GM12872 (cell line): ENCODE results near the gene AGBL4.

Source experiments
- TF ChIP-seq, protein P1 (sequence below): IDR thresholded peaks from 3 replicates; pipeline ENCODE4 v1.5.1; 2011; ENCODE audit warnings: low read depth, mild to moderate bottlenecking, low read length, moderate library complexity; ENCODE audit not compliant: insufficient read depth

Gene AGBL4

DNA sequence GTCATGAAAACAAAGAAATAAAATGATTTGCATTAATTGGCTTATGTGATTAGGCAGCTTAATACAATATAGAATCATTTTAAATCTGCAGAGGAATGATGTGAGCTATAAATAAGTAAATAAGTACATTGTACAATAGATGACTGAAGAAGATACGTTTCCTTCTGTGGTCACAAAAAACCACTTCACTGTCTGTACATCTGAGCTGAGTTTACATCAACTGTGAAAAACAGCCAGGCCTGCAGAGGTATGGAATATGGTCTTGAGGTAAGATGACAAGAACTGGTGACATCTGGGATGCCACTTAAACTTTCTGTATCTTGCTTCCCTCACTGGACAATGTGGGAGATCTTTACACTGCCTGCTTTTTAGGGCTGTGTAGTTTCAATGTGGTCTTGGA, 1117.0 kb downstream of the AGBL4 start:
- TF ChIP-seq, protein P1, sequence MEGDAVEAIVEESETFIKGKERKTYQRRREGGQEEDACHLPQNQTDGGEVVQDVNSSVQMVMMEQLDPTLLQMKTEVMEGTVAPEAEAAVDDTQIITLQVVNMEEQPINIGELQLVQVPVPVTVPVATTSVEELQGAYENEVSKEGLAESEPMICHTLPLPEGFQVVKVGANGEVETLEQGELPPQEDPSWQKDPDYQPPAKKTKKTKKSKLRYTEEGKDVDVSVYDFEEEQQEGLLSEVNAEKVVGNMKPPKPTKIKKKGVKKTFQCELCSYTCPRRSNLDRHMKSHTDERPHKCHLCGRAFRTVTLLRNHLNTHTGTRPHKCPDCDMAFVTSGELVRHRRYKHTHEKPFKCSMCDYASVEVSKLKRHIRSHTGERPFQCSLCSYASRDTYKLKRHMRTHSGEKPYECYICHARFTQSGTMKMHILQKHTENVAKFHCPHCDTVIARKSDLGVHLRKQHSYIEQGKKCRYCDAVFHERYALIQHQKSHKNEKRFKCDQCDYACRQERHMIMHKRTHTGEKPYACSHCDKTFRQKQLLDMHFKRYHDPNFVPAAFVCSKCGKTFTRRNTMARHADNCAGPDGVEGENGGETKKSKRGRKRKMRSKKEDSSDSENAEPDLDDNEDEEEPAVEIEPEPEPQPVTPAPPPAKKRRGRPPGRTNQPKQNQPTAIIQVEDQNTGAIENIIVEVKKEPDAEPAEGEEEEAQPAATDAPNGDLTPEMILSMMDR: no peak

DNA sequence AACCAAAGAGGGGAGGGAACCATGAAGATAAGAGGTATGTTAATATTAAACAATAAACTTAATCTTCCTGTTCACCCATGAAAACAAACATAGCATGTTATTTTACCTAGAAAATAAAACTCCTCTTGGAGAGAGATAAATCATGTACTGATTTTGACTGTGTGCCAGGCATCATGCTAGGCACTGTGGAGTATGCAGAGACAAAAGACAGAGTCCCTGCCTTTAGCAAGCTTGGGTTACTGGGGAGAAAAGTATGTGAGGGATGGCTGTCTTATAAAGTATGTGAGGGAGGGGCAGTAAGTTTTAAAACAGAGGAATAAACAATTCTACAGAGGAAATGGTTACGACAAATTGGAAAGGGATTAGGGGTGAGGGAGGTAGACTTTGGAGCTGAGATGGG, 1117.6 kb downstream of the AGBL4 start:
- TF ChIP-seq, protein P1: no peak

DNA sequence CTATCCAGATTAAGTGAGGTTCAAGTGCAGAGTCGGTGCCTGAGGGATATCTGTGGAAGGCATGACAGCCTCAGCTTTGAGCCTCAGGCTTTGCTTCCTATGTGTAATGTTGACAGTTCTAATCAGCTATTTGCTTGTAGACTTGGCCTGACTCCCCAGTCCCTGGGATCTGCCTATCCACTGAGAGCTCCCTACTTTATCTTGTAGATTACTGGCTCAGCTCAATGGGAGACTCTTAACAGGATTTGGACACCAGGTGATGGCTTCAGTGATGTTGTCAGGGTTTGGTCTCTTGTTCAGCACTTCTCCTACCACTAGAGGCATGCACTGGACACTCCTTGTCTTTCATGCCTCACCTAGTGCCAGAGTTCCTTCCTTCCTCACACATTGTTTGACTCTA, 1120.5 kb downstream of the AGBL4 start:
- TF ChIP-seq, protein P1: no peak

DNA sequence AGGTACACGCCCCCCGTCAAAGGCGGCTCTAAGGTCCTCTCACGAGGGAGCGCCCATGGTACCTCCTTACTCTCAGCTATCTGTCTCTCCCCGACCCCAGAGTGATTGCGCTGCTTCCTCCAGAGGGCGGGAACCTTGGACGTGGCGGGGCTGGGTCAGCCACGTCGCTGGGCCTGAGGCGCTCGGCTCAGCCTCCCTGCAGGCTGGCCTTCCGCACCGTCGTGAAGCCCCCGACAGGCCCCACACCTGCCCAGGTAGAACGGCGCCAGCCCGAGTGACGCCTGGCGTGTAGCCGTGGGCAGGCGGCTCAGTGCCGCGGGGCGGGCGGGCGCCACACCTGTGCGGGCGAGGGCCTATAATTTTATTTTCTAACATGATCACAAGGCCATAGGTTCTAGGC, 1124.9 kb downstream of the AGBL4 start:
- TF ChIP-seq, protein P1: no peak

DNA sequence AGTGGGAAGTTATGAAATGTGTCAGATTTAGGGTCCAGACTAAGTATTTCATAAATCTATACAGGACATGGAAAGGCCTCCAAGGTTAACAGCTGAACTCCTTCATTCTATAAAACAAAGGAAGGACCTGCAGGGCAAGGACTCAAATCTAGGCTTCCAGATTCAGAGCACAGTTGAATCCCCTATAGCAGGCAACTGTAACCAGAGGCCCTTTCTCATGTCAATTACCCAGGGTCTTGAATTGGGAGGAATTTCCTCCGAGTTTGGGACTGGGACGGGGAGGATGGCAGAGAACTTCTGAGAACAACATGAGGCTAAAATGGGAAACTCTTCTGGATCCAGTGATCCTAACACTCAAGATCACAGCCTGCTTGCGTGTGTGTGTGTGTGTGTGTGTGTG, 1134.1 kb downstream of the AGBL4 start:
- TF ChIP-seq, protein P1: no peak

DNA sequence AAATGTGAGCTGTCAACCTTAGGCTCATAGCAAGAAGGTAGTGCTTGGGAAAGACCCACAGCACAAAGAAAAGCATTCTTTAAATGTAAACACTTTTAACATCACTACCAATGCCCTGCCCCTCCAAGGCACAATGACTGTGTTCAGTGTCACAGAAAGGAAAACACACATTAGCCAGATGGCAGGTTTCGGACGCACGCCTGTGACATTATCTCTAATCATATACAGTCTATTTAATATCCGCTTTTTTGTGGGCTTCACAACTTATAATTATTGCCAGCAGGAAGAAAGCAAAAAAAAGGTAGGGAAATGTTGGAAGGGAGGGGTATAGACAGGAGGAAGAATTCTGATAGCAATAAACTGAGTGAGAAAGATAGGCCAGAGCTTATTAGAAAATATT, 1134.7 kb downstream of the AGBL4 start:
- TF ChIP-seq, protein P1: no peak

DNA sequence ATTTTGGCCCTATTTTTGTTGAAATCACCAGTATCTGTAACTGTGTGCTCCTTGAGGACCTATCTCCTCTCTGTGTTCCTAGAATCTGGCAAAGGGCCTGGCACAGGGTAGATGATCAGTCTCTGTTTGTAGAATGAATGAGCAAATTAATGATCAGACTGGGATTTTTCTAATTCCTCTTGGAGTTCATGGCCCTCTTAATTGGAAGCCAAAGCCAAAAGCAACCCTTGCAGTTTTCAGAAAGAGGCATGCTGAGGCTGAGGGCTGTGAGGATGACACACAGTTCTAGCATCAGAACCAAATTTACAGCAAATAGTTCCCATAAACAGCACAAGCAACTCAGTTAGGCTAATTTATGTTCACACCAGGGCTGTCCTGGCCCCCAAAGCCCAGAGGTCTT, 1136.0 kb downstream of the AGBL4 start:
- TF ChIP-seq, protein P1: no peak

DNA sequence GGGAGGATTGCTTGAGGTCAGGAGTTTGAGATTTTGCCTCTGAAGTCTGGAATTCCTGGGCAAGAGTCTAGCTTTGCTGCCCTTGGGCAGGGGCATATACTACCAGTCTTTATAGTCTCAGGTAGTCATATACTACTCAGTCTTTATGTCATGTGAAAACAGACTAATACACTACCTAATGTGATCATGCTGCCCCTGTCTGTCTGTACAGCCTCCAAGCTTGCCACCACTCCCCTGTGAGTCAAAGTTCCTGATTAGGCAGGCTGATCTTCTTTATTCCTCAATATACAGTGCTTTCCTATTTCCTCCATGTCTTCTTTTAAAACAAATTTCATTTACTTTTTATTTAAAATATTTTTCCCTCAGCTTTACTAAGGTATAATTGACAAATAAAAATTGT, 1141.7 kb downstream of the AGBL4 start:
- TF ChIP-seq, protein P1: no peak
